ENCODE measurements around the gene CXXC5. TPM values are rescaled to one million over a fixed set of nuclear protein-coding genes. Genes with fewer than 3 reads are reported as not detected.

The CXXC5 gene
- total and polyA plus RNA-seq, 2 experiments from 2014 or later = 81.4 to 168 TPM

DNA sequence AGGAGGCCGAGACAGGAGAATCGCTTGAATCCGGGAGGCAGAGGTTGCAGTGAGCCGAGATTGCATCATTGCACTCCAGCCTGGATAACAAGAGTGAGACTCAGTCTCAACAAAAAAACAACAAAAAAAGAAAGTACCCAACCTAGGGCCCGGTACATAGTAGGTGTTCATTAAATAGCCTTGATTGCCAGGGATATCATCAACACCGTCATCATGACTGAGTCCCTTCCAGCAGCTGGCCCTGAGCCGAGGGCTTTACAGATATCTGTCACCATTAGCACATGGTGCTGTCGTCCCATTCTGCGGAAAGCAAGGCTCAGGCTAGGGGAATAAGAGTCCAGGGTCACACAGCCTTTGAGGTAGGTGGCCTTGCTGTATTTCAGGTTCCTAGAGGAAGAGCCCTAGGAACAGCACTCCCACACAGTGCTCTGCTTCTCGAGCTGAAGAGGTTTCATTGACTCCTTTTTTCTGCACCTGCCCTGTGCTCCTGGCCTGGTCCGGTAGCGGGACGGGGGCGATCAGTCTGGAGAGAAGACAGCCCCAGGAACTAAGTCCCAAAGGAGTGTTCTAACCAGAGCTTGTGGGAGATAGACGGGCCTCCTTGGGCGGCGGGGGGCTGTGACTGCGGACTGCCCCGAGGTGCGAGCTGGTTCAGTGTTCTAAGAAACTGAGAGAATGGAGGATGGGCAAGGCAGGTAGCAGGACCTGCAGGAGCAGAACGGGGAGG, 48.2 kb downstream of the CXXC5 start:
- Histone ChIP-seq H3K27me3 (replicated peaks; ENCODE audit: insufficient read depth) (no peaks in the 10 kb centered on the region), H3K36me3 (ENCODE audit: low read depth) (0 out of 2 replicates have a peak, but pooled peaks cover 3% of the 10 kb centered on the region), H3K79me2 (ENCODE audit: insufficient read depth) (no peaks in the 10 kb centered on the region), H3K9me3 (ENCODE audit: low read depth) (no peaks in the 10 kb centered on the region), H3F3A (ENCODE audit: insufficient read depth) (peaks cover 43% of the 10 kb centered on the region), H3K27ac (peak overlapping the region; percentile 91), H3K4me1 (ENCODE audit: insufficient read depth) (peaks cover 39% of the 10 kb centered on the region), H3K9ac (peak overlapping the region; percentile 85), H3K4me2 (ENCODE audit: unreplicated experiment) (peak overlapping the region; percentile 67), H3K4me3 (peak overlapping the region; percentile 62), H2AFZ (0 out of 2 replicates have a peak overlapping the region, but pooled peaks have one; percentile 31), H3K9me2 (ENCODE audit: insufficient read depth) (no peaks in the 10 kb centered on the region), H4K20me1 (ENCODE audit: insufficient read depth) (no peaks in the 10 kb centered on the region)
- WGBS, 2 experiments (ENCODE audit: low coverage in 1 of 2, low lambda C conversion rate in 2 of 2, missing lambda C conversion rate in 2 of 2) = 42 to 45% methylated on average over 21 of the region's 21 CpGs
- TF ChIP-seq EZH2 (IDR thresholded peaks at IDR 0.05; ENCODE audit: insufficient read depth, poor library complexity, severe bottlenecking) (no peak), EZH2phosphoT487 (IDR thresholded peaks at IDR 0.05; ENCODE audit: insufficient read depth, low read depth) (no peak)
- in situ Hi-C loops (cut with MboI) = no loop called here
- DNase-seq = peak; percentile 48

GRCh38 chr5:139696894-139697658, 48.9 kb downstream of the CXXC5 start:
- Histone ChIP-seq H3K9me2 (ENCODE audit: insufficient read depth) (no peaks in the 10 kb centered on the region), H3K4me3 (peak overlapping the region; percentile 62), H3K79me2 (ENCODE audit: insufficient read depth) (no peaks in the 10 kb centered on the region), H3K27me3 (replicated peaks; ENCODE audit: insufficient read depth) (no peaks in the 10 kb centered on the region), H3K9me3 (ENCODE audit: low read depth) (no peaks in the 10 kb centered on the region), H3K9ac (peak overlapping the region; percentile 85), H4K20me1 (ENCODE audit: insufficient read depth) (no peaks in the 10 kb centered on the region), H3K4me2 (ENCODE audit: unreplicated experiment) (peak overlapping the region; percentile 67), H3K27ac (peak overlapping the region; percentile 91), H3K36me3 (ENCODE audit: low read depth) (no peaks in the 10 kb centered on the region), H3F3A (ENCODE audit: insufficient read depth) (peaks cover 43% of the 10 kb centered on the region), H2AFZ (peak overlapping the region; percentile 31), H3K4me1 (ENCODE audit: insufficient read depth) (peaks cover 39% of the 10 kb centered on the region)
- in situ Hi-C loops (cut with MboI) = no loop called here
- DNase-seq = peak; percentile 93
- no peak for TF ChIP-seq EZH2 (IDR thresholded peaks at IDR 0.05; ENCODE audit: insufficient read depth, poor library complexity, severe bottlenecking)
- no peak for TF ChIP-seq EZH2phosphoT487 (IDR thresholded peaks at IDR 0.05; ENCODE audit: insufficient read depth, low read depth)
- 1% methylated on average over 31 to 51 of the region's 55 CpGs for WGBS, 2 experiments (ENCODE audit: low coverage in 1 of 2, low lambda C conversion rate in 2 of 2, missing lambda C conversion rate in 2 of 2)

- H3K9me2 ChIP-seq (ENCODE audit: insufficient read depth) = no peaks in the 10 kb centered on the region
- peaks cover 37% of the 10 kb centered on the region for H3K4me1 ChIP-seq (ENCODE audit: insufficient read depth)
- TF ChIP-seq EZH2phosphoT487 (IDR thresholded peaks at IDR 0.05; ENCODE audit: insufficient read depth, low read depth) (no peak), EZH2 (IDR thresholded peaks at IDR 0.05; ENCODE audit: insufficient read depth, poor library complexity, severe bottlenecking) (no peak)
- peak; percentile 80 for DNase-seq
- no peaks in the 10 kb centered on the region for H3K36me3 ChIP-seq (ENCODE audit: low read depth)
- no peaks in the 10 kb centered on the region for H3K9me3 ChIP-seq (ENCODE audit: low read depth)
- no peak overlapping the region for H3K4me2 ChIP-seq (ENCODE audit: unreplicated experiment)
- H3K27me3 ChIP-seq (replicated peaks; ENCODE audit: insufficient read depth) = no peaks in the 10 kb centered on the region
- H3K27ac ChIP-seq = peak overlapping the region; percentile 91
- WGBS, 2 experiments (ENCODE audit: low coverage in 1 of 2, low lambda C conversion rate in 2 of 2, missing lambda C conversion rate in 2 of 2) = 20 to 22% methylated on average over 12 to 13 of the region's 13 CpGs
- H3K4me3 ChIP-seq = no peak overlapping the region
- H3K79me2 ChIP-seq (ENCODE audit: insufficient read depth) = no peaks in the 10 kb centered on the region
- no peaks in the 10 kb centered on the region for H4K20me1 ChIP-seq (ENCODE audit: insufficient read depth)
- H3F3A ChIP-seq (ENCODE audit: insufficient read depth) = peaks cover 43% of the 10 kb centered on the region
- in situ Hi-C loops (cut with MboI) = no loop called here
- H2AFZ ChIP-seq = no peak overlapping the region
- peak overlapping the region; percentile 85 for H3K9ac ChIP-seq
These were observed 50.5 kb downstream of the CXXC5 start for GRCh38 chr5:139698490-139699146.

DNA sequence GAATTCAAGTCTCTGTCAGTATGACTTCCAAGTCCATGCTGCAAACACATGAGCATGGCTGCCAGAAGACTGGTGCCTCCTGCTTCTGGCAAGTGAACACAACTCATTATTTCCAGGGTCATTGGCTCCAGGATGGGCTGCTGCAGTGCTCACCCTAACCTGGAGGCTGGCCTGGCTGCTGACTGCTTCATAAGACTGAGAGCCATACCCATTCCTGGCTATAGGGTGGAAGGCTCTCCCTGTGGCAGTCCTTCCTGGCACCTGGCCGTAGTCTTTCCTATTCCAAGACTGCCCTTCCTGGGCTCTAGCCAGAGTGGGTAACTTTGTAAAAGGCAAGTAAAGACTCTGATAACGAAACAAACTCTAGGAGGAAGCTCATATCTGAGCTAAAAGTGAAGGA, 51.2 kb downstream of the CXXC5 start:
- peaks cover 37% of the 10 kb centered on the region for H3F3A ChIP-seq (ENCODE audit: insufficient read depth)
- peak overlapping the region; percentile 91 for H3K27ac ChIP-seq
- TF ChIP-seq EZH2phosphoT487 (IDR thresholded peaks at IDR 0.05; ENCODE audit: insufficient read depth, low read depth) (no peak), EZH2 (IDR thresholded peaks at IDR 0.05; ENCODE audit: insufficient read depth, poor library complexity, severe bottlenecking) (no peak)
- H4K20me1 ChIP-seq (ENCODE audit: insufficient read depth) = no peaks in the 10 kb centered on the region
- in situ Hi-C loops (cut with MboI) = no loop called here
- no peaks in the 10 kb centered on the region for H3K27me3 ChIP-seq (replicated peaks; ENCODE audit: insufficient read depth)
- peak; percentile 36 for DNase-seq
- H3K79me2 ChIP-seq (ENCODE audit: insufficient read depth) = no peaks in the 10 kb centered on the region
- H3K9me3 ChIP-seq (ENCODE audit: low read depth) = no peaks in the 10 kb centered on the region
- H3K9ac ChIP-seq = no peak overlapping the region
- H3K9me2 ChIP-seq (ENCODE audit: insufficient read depth) = no peaks in the 10 kb centered on the region
- H3K4me2 ChIP-seq (ENCODE audit: unreplicated experiment) = no peak overlapping the region
- H3K4me1 ChIP-seq (ENCODE audit: insufficient read depth) = peaks cover 29% of the 10 kb centered on the region
- H3K36me3 ChIP-seq (ENCODE audit: low read depth) = no peaks in the 10 kb centered on the region
- H3K4me3 ChIP-seq = no peak overlapping the region
- no peak overlapping the region for H2AFZ ChIP-seq
- WGBS, 2 experiments (ENCODE audit: low coverage in 1 of 2, low lambda C conversion rate in 2 of 2, missing lambda C conversion rate in 2 of 2) = 92 to 96% methylated on average over 2 of the region's 2 CpGs

Measured in GM23248 (cell line).